Breast epithelium (tissue), 4 donors: ENCODE data around the gene SPATA9. TPM values are rescaled to one million over a fixed set of nuclear protein-coding genes. Genes with fewer than 3 reads are reported as not detected.

Experiments
- DNase-seq, 2 donors: peaks; one replicate each; pipeline ENCODE4 v3.0.0-alpha.2; 2019; ENCODE audit warnings: low spot score in 2 of 2
- H3K27ac ChIP-seq, 2 donors: fragments of 200-600 bp; sonication (generic) in 1 of 2; one replicate each; pipeline ENCODE4 v1.5.1; 2016 to 2019; ENCODE audit warnings: mild to moderate bottlenecking in 1 of 2
- H3K27me3 ChIP-seq, 2 donors: fragments of 200-600 bp; sonication (generic) in 1 of 2; one replicate each; pipeline versions ENCODE4 v1.5.1 to v1.6.0; 2017 to 2019; ENCODE audit warnings: control low read depth in 1 of 2, mild to moderate bottlenecking in 1 of 2
- H3K36me3 ChIP-seq: fragments of 200-600 bp; one replicate; pipeline ENCODE4 v1.5.1; 2019
- H3K4me1 ChIP-seq, 2 donors: fragments of 200-600 bp; sonication (generic); one replicate each; pipeline ENCODE4 v1.5.1; 2016 to 2019; ENCODE audit warnings: control low read depth in 1 of 2
- H3K4me3 ChIP-seq, 3 donors: fragments of 200-600 bp; sonication (generic); 1 replicate in 2 of 3; 2 replicates in 1 of 3; pipeline ENCODE4 v1.5.1; 2016 to 2019; ENCODE audit warnings: mild to moderate bottlenecking in 3 of 3, moderate library complexity in 2 of 3
- H3K9me3 ChIP-seq, 2 donors: fragments of 200-600 bp; sonication (generic) in 1 of 2; one replicate each; pipeline ENCODE4 v1.5.1; 2016 to 2019; ENCODE audit warnings: control low read depth in 1 of 2
- POLR2A ChIP-seq: fragments of 450-650 bp; IDR thresholded peaks from one replicate; pipeline ENCODE4 v1.6.1; 2016; ENCODE audit warnings: antibody characterized with exemption, mild to moderate bottlenecking, moderate library complexity
- POLR2AphosphoS5 ChIP-seq, 3 donors: sonication (generic); formaldehyde crosslinking; IDR thresholded peaks; one replicate each; pipeline ENCODE4 v1.6.1; 2017; ENCODE audit warnings: antibody characterized with exemption in 3 of 3
- intact Hi-C: fragments of 100-400 bp; cut with DNase I; formaldehyde crosslinking; loops from one replicate; pipeline ENCODE4 v1.15.1; 2023; ENCODE audit warnings: low total_unique reads
- total RNA-seq, 3 donors: library from RNA; depleted of rRNA; stranded (reverse); fragments of >200 nt; gene quantifications; one replicate each; pipeline ENCODE4 v1.1.0, GENCODE V29; 2016
- TF ChIP-seq, protein P1 (sequence below), 3 donors: fragments of 450-650 bp; IDR thresholded peaks; one replicate each; pipeline ENCODE4 v1.5.1; 2016 to 2017; ENCODE audit warnings: antibody characterized with exemption in 3 of 3, mild to moderate bottlenecking in 3 of 3, moderate library complexity in 3 of 3

The SPATA9 gene
- total RNA-seq, 3 donors from 2014 or later = 0.32 to 0.33 TPM; not detected in 1

- peaks cover 0 to 4% of the 10 kb centered on the region in 2 donors for H3K4me1 ChIP-seq
- H3K27me3 ChIP-seq = no peaks in the 10 kb centered on the region
- intact Hi-C loops = no loop called here
- H3K4me3 ChIP-seq = peak overlapping the region; percentile 55 to 74 (median 57)
- DNase-seq = no peak
- H3K36me3 ChIP-seq = no peaks in the 10 kb centered on the region
- H3K27ac ChIP-seq = no peak overlapping the region
- TF ChIP-seq, protein P1, sequence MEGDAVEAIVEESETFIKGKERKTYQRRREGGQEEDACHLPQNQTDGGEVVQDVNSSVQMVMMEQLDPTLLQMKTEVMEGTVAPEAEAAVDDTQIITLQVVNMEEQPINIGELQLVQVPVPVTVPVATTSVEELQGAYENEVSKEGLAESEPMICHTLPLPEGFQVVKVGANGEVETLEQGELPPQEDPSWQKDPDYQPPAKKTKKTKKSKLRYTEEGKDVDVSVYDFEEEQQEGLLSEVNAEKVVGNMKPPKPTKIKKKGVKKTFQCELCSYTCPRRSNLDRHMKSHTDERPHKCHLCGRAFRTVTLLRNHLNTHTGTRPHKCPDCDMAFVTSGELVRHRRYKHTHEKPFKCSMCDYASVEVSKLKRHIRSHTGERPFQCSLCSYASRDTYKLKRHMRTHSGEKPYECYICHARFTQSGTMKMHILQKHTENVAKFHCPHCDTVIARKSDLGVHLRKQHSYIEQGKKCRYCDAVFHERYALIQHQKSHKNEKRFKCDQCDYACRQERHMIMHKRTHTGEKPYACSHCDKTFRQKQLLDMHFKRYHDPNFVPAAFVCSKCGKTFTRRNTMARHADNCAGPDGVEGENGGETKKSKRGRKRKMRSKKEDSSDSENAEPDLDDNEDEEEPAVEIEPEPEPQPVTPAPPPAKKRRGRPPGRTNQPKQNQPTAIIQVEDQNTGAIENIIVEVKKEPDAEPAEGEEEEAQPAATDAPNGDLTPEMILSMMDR (IDR thresholded peaks at IDR 0.05) = no peak
- no peaks in the 10 kb centered on the region for H3K9me3 ChIP-seq
These were observed 61.6 kb downstream of the SPATA9 start for GRCh38 chr5:95620870-95621838.

DNA sequence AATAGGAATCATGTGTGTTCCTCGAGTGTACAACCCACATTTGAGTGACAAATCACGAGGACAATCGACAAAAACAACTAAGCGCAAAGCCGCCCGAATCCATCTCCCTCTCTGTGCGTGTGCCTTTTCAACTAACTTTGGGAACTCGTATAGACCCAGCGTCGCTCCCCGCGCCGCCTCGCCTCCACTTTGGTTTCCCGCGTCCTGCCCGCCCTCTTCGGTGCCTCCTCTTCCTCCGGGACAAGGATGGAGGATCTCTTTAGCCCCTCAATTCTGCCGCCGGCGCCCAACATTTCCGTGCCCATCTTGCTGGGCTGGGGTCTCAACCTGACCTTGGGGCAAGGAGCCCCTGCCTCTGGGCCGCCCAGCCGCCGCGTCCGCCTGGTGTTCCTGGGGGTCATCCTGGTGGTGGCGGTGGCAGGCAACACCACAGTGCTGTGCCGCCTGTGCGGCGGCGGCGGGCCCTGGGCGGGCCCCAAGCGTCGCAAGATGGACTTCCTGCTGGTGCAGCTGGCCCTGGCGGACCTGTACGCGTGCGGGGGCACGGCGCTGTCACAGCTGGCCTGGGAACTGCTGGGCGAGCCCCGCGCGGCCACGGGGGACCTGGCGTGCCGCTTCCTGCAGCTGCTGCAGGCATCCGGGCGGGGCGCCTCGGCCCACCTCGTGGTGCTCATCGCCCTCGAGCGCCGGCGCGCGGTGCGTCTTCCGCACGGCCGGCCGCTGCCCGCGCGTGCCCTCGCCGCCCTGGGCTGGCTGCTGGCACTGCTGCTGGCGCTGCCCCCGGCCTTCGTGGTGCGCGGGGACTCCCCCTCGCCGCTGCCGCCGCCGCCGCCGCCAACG lies 62.5 kb downstream of the SPATA9 start, which contains the start of gene GPR150:
Gene GPR150 (plus strand): TSS at position 58 of the 840 bp plus-strand sequence. CDS start 189 bp downstream, at position 247.
- no peak for DNase-seq
- TF ChIP-seq POLR2AphosphoS5 (IDR thresholded peaks at IDR 0.05) (no peak), POLR2A (no peak)
- Histone ChIP-seq H3K9me3 (no peaks in the 10 kb centered on the region), H3K36me3 (no peaks in the 10 kb centered on the region), H3K27ac (no peak within 1 kb of the TSS), H3K4me3 (peak within 1 kb of the TSS; percentile 55 to 74 (median 57)), H3K27me3 (no peaks in the 10 kb centered on the region), H3K4me1 (peaks cover 0 to 4% of the 10 kb centered on the region in 2 donors)
- intact Hi-C loops = no loop called here

- no peak overlapping the region for H3K27ac ChIP-seq
- no peak for DNase-seq
- H3K36me3 ChIP-seq = no peaks in the 10 kb centered on the region
- peak overlapping the region; percentile 55 to 74 (median 57) for H3K4me3 ChIP-seq
- H3K4me1 ChIP-seq = peaks cover 0 to 4% of the 10 kb centered on the region in 2 donors
- intact Hi-C loops = no loop called here
- TF ChIP-seq POLR2AphosphoS5 (IDR thresholded peaks at IDR 0.05) (no peak), POLR2A (no peak)
- TF ChIP-seq, protein P1 (IDR thresholded peaks at IDR 0.05) = no peak
- no peaks in the 10 kb centered on the region for H3K9me3 ChIP-seq
- no peaks in the 10 kb centered on the region for H3K27me3 ChIP-seq
These were observed 63.2 kb downstream of the SPATA9 start for GRCh38 chr5:95619514-95620029.

DNA sequence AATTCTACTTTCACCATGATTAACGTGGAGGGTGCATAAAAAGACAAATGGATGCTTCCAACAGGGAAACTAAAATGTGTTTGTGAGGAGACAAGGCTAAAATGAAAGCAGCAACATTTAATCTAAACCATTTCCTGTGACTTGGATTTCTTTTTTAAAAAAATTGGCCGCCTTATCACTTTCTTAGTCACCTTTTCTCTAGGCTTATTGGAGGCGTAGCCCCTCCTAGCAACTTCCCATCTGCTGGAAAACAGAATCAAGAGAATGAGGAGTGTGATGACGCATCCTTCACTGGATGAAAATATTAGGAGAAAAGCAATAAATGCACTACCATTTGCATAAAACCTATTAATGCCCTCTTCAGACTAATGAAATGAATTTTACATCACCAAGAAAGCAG lies 63.7 kb downstream of the SPATA9 start:
- intact Hi-C loops = no loop called here
- H3K27me3 ChIP-seq = no peaks in the 10 kb centered on the region
- peak overlapping the region in 1 of 3 donors; percentile 74 for H3K4me3 ChIP-seq
- H3K9me3 ChIP-seq = no peaks in the 10 kb centered on the region
- DNase-seq = no peak
- H3K27ac ChIP-seq = no peak overlapping the region
- H3K36me3 ChIP-seq = no peaks in the 10 kb centered on the region
- peaks cover 0 to 4% of the 10 kb centered on the region in 2 donors for H3K4me1 ChIP-seq
- TF ChIP-seq POLR2AphosphoS5 (IDR thresholded peaks at IDR 0.05) = no peak
- TF ChIP-seq POLR2A = no peak
- TF ChIP-seq, protein P1 (IDR thresholded peaks at IDR 0.05) = no peak

GRCh38 chr5:95617057-95617456 lies 65.7 kb downstream of the SPATA9 start:
- H3K4me3 ChIP-seq = no peak overlapping the region
- peaks cover 0 to 4% of the 10 kb centered on the region in 2 donors for H3K4me1 ChIP-seq
- no peak overlapping the region for H3K27ac ChIP-seq
- no peak for TF ChIP-seq POLR2A
- TF ChIP-seq POLR2AphosphoS5 (IDR thresholded peaks at IDR 0.05) = no peak
- TF ChIP-seq, protein P1 (IDR thresholded peaks at IDR 0.05) = no peak
- no peaks in the 10 kb centered on the region for H3K27me3 ChIP-seq
- DNase-seq = peak in 1 of 2 donors; percentile 28
- no peaks in the 10 kb centered on the region for H3K9me3 ChIP-seq
- H3K36me3 ChIP-seq = no peaks in the 10 kb centered on the region
- intact Hi-C loops = no loop called here
